ENCODE data around the gene STIMATE.

GRCh38 chr3:52844290-52844975, 52.9 kb downstream of the STIMATE start:
- TF ChIP-seq, protein P1, sequence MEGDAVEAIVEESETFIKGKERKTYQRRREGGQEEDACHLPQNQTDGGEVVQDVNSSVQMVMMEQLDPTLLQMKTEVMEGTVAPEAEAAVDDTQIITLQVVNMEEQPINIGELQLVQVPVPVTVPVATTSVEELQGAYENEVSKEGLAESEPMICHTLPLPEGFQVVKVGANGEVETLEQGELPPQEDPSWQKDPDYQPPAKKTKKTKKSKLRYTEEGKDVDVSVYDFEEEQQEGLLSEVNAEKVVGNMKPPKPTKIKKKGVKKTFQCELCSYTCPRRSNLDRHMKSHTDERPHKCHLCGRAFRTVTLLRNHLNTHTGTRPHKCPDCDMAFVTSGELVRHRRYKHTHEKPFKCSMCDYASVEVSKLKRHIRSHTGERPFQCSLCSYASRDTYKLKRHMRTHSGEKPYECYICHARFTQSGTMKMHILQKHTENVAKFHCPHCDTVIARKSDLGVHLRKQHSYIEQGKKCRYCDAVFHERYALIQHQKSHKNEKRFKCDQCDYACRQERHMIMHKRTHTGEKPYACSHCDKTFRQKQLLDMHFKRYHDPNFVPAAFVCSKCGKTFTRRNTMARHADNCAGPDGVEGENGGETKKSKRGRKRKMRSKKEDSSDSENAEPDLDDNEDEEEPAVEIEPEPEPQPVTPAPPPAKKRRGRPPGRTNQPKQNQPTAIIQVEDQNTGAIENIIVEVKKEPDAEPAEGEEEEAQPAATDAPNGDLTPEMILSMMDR (IDR thresholded peaks at IDR 0.05) = no peak
- no peak for TF ChIP-seq POLR2A (IDR thresholded peaks at IDR 0.05)
